Karpas-422 (cell line): ENCODE measurements around the gene FHOD3. TPM values are rescaled to one million over a fixed set of nuclear protein-coding genes. Genes with fewer than 3 reads are reported as not detected.

Experiments
- DNase-seq: peaks from one replicate; pipeline ENCODE4 v3.0.0-alpha.2; 2015
- H2AFZ ChIP-seq: fragments of 200-600 bp; sonication (generic); 2 replicates; pipeline ENCODE4 v1.6.1; 2014; ENCODE audit warnings: antibody characterized with exemption, low read length, mixed read lengths
- H3K27ac ChIP-seq: fragments of 200-600 bp; sonication (generic); 2 replicates; pipeline ENCODE4 v1.5.1; 2014; ENCODE audit warnings: mild to moderate bottlenecking, low read length, moderate library complexity
- H3K27me3 ChIP-seq: fragments of 200-600 bp; sonication (generic); 2 replicates; pipeline ENCODE4 v1.6.1; 2014; ENCODE audit warnings: low read length, mixed read lengths
- H3K36me3 ChIP-seq: fragments of 200-600 bp; sonication (generic); 2 replicates; pipeline ENCODE4 v1.6.1; 2014; ENCODE audit warnings: low read length, mixed read lengths; ENCODE audit not compliant: insufficient read depth
- H3K4me1 ChIP-seq: fragments of 200-600 bp; sonication (generic); 2 replicates; pipeline ENCODE4 v1.6.1; 2014; ENCODE audit warnings: mild to moderate bottlenecking, low read length, mixed read lengths
- H3K4me2 ChIP-seq: fragments of 200-600 bp; sonication (generic); 2 replicates; pipeline ENCODE4 v1.6.1; 2014; ENCODE audit warnings: low read length, low read depth, mild to moderate bottlenecking; ENCODE audit not compliant: poor library complexity, severe bottlenecking
- H3K4me3 ChIP-seq: fragments of 200-600 bp; sonication (generic); 2 replicates; pipeline ENCODE4 v1.5.1; 2014; ENCODE audit warnings: mild to moderate bottlenecking, antibody characterized with exemption, low read length, mixed read lengths
- H3K79me2 ChIP-seq: fragments of 200-600 bp; sonication (generic); 2 replicates; pipeline ENCODE4 v1.6.1; 2014; ENCODE audit warnings: mild to moderate bottlenecking, low read length, mixed read lengths
- H3K9ac ChIP-seq: fragments of 200-600 bp; sonication (generic); 2 replicates; pipeline ENCODE4 v1.6.0; 2014; ENCODE audit warnings: low read length
- H3K9me2 ChIP-seq: fragments of 200-600 bp; sonication (generic), shearing (Covaris generic); replicated peaks from 2 replicates; pipeline ENCODE4 v1.6.0; 2014; ENCODE audit warnings: mild to moderate bottlenecking, low read length, moderate library complexity; ENCODE audit not compliant: insufficient read depth
- H3K9me3 ChIP-seq: fragments of 300-700, 200-600 bp; sonication (generic); 2 replicates; pipeline ENCODE4 v1.6.1; 2014; ENCODE audit warnings: low read length, mixed read lengths
- H4K20me1 ChIP-seq: fragments of 200-600 bp; sonication (generic); 2 replicates; pipeline ENCODE4 v1.6.1; 2014; ENCODE audit warnings: mild to moderate bottlenecking, antibody characterized with exemption, low read length, low read depth; ENCODE audit not compliant: insufficient read depth
- total RNA-seq: library from RNA; depleted of rRNA; stranded (reverse); fragments of >200 nt; shearing (Covaris generic); gene quantifications from 2 replicates; pipeline ENCODE4 v1.2.3, GENCODE V29; 2014; ENCODE audit warnings: low replicate concordance

FHOD3 gene
- total RNA-seq, 1 experiment from 2014 or later: 26.6 TPM

DNA sequence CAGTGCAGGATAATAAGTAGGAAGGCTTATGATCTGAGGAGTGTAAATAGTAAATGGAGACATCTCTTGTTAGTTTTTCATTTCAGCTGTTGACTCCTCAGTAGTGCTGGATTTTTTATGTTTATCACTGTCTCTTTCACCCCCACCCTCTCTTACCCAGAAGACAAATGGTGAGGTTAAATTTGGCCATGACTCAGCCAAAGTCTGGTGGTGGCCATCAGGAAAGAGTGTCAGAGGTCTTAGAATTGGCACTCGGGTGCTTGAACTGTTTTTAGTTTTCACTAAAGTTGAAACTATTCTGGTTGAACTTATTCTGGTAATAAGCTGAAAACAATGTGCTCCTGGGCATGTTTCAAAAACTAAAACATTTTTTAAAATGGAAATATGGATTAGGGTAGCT lies 123.3 kb downstream of the FHOD3 start:
- Histone ChIP-seq H2AFZ (no peak overlapping the region), H3K27me3 (0 out of 2 replicates have a peak, but pooled peaks cover 3% of the 10 kb centered on the region), H3K79me2 (no peaks in the 10 kb centered on the region), H3K4me3 (no peak overlapping the region), H3K9me3 (no peaks in the 10 kb centered on the region), H3K9me2 (no peaks in the 10 kb centered on the region), H3K27ac (no peak overlapping the region), H3K4me1 (peaks cover 8% of the 10 kb centered on the region), H4K20me1 (no peaks in the 10 kb centered on the region), H3K9ac (no peak overlapping the region), H3K4me2 (no peak overlapping the region), H3K36me3 (no peaks in the 10 kb centered on the region)
- DNase-seq: no peak

DNA sequence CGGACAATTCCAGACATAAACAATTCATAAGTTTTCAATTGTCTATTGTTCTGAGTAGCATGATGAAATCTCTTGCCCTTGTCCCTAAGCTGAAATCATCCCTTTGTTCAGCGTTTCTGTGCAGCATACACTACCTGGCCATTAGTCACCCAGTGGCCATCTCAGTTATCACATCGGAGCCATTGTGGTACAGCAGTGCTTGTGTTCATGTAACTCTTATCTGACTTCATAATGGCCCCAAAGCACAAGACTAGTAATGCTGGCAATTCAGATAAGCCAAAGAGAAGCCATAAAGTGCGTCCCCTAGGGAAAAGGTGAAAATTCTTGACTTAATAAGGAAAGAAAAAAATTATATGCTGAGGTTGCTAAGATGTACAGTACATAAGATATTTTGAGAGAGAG lies 127.2 kb downstream of the FHOD3 start:
- H3K79me2 ChIP-seq: no peaks in the 10 kb centered on the region
- H3K9me3 ChIP-seq: no peaks in the 10 kb centered on the region
- H3K4me1 ChIP-seq: peaks cover 8% of the 10 kb centered on the region
- H3K9me2 ChIP-seq: no peaks in the 10 kb centered on the region
- H3K36me3 ChIP-seq: no peaks in the 10 kb centered on the region
- H2AFZ ChIP-seq: no peak overlapping the region
- no peaks in the 10 kb centered on the region for H4K20me1 ChIP-seq
- no peaks in the 10 kb centered on the region for H3K27me3 ChIP-seq
- H3K9ac ChIP-seq: no peak overlapping the region
- H3K4me3 ChIP-seq: no peak overlapping the region
- H3K27ac ChIP-seq: no peak overlapping the region
- H3K4me2 ChIP-seq: no peak overlapping the region
- no peak for DNase-seq

DNA sequence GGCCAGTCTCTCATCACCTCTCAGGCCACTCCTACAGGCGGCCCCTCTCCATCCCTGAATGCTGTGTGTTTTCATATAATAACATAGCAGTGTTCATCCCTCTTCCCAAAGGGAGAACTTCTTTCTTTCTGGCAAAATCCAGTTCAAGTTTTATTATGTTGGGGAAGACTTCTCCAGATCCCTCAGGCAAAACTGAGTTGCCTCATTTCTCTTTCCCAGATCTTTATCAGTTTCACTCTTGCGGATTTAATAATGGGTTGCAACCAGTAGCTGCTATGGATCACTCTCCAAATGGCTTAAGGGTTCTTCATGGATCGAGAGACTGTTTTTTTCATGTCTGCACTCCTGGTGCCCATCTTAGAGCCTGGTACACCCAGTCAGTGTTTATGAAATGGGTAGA lies 129.9 kb downstream of the FHOD3 start:
- Histone ChIP-seq H3K4me3 (no peak overlapping the region), H3K9me2 (no peaks in the 10 kb centered on the region), H3K4me2 (no peak overlapping the region), H3K79me2 (no peaks in the 10 kb centered on the region), H3K36me3 (no peaks in the 10 kb centered on the region), H2AFZ (no peak overlapping the region), H3K4me1 (no peaks in the 10 kb centered on the region), H4K20me1 (no peaks in the 10 kb centered on the region), H3K9ac (no peak overlapping the region), H3K9me3 (no peaks in the 10 kb centered on the region), H3K27ac (no peak overlapping the region), H3K27me3 (no peaks in the 10 kb centered on the region)
- no peak for DNase-seq

DNA sequence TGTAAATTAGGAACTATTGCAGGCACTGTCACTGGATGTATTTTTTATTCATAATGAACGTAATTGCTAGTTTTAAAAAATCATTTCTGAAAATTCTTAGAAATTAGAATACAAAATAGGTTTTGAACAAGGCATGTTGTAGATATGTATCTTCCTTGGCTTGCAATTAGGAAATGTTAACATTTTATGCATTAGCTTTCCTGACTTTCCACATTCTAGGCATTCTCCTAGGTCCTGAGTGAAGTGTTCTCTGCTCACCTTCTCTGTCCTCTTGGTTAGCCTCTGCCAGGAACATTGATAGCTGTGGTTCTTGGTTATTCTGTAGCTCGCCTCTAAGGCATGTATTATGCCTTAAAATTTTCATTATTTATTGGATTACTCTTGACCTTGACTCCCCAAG lies 130.3 kb downstream of the FHOD3 start:
- no peak for DNase-seq

DNA sequence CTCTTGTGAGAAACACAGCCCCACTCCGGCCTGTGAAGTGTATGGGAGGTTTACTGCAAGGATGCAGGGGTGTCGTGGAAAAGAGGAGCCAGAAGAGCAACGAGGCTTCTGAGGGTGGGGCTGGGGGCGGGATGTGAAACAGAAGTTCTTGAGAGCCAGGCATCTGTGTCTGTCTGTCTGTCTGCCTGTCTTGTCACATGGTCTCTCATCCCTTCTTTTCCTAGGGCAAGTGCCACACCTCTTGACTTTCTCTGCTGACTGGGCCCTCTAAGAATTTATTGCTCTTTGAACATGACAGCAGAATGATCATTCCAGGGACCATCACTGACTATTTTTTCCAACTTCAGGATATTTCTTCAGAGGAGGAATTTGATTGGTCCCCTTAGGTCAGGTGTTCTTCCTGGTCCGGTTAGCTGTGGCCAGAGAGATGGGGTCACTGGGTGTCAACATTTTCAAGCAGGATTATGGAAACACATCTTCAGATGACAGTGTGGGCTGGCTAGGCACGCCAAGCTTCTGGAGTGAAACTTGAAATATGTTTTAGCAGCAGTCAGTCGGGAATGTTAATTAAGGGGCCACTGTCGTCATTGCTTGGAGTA lies 131.0 kb downstream of the FHOD3 start:
- Histone ChIP-seq H3K79me2 (no peaks in the 10 kb centered on the region), H4K20me1 (no peaks in the 10 kb centered on the region), H2AFZ (no peak overlapping the region), H3K36me3 (no peaks in the 10 kb centered on the region), H3K4me2 (no peak overlapping the region), H3K27me3 (no peaks in the 10 kb centered on the region), H3K9me3 (no peaks in the 10 kb centered on the region), H3K4me3 (no peak overlapping the region), H3K9me2 (no peaks in the 10 kb centered on the region), H3K9ac (no peak overlapping the region), H3K4me1 (no peaks in the 10 kb centered on the region), H3K27ac (no peak overlapping the region)
- DNase-seq: no peak

More for the DNA sequence above, 130.3 kb downstream of the FHOD3 start:
- no peaks in the 10 kb centered on the region for H4K20me1 ChIP-seq
- H3K27ac ChIP-seq: no peak overlapping the region
- H3K9me3 ChIP-seq: no peaks in the 10 kb centered on the region
- H3K9me2 ChIP-seq: no peaks in the 10 kb centered on the region
- H3K36me3 ChIP-seq: no peaks in the 10 kb centered on the region
- no peak overlapping the region for H2AFZ ChIP-seq
- no peaks in the 10 kb centered on the region for H3K79me2 ChIP-seq
- no peak overlapping the region for H3K4me3 ChIP-seq
- H3K4me1 ChIP-seq: no peaks in the 10 kb centered on the region
- no peak overlapping the region for H3K9ac ChIP-seq
- H3K4me2 ChIP-seq: no peak overlapping the region
- H3K27me3 ChIP-seq: no peaks in the 10 kb centered on the region

DNA sequence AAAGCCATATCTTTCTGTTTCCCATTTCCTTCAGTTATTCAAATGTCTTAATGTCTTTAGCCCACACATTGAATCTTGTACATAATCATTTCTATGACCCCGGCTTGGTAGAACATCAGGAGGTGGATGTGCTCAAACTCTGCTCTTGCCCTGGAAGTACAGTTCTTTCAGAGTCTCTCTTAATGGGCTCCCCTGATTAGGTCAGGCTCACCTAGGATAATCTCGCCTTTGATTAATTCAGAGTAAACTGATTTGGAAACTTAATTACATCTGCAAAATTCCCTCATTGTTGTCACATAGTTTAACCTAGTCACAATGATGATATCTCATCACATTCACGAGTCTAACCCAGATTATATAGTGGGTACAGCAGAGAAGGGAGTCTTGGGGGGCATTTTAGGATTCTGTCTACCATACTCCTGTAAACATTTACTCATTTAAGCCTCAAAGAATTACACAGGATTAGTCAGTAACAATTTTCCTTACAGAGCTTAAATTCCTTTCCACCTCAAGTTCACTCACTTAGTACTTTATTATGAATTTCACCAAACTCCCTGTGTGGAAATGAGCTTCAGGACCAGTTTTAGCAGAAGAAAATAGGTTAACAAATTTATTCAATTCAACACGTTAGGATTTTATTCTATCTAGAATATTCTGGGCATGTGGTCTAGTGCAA lies 135.5 kb downstream of the FHOD3 start:
- Histone ChIP-seq H4K20me1 (no peaks in the 10 kb centered on the region), H3K4me3 (no peak overlapping the region), H3K9ac (no peak overlapping the region), H3K27ac (no peak overlapping the region), H3K36me3 (no peaks in the 10 kb centered on the region), H2AFZ (no peak overlapping the region), H3K27me3 (0 out of 2 replicates have a peak, but pooled peaks cover 3% of the 10 kb centered on the region), H3K4me1 (no peaks in the 10 kb centered on the region), H3K9me2 (no peaks in the 10 kb centered on the region), H3K9me3 (no peaks in the 10 kb centered on the region), H3K4me2 (no peak overlapping the region), H3K79me2 (no peaks in the 10 kb centered on the region)
- DNase-seq: peak; percentile 20

DNA sequence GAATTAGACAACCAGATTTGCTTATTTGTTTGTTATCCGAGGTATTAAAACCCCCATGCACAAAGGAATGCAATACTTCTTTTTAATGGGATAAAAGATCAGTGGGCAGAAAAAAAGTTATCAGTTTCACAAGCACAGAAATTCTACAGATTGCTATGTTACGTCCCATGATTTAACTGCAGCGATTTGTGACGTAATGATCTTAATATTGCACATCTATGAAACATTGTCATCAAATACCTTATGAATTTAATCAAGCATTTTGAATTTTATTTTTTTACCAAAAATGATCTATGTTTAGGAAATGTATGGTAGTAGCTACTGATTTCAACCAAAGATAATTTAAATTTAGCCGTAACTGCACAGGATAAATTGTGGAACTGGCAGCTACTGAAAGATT lies 138.9 kb downstream of the FHOD3 start:
- Histone ChIP-seq H3K36me3 (no peaks in the 10 kb centered on the region), H3K27ac (no peak overlapping the region), H3K9me3 (no peaks in the 10 kb centered on the region), H3K9me2 (no peaks in the 10 kb centered on the region), H2AFZ (no peak overlapping the region), H3K27me3 (0 out of 2 replicates have a peak, but pooled peaks cover 3% of the 10 kb centered on the region), H3K79me2 (no peaks in the 10 kb centered on the region), H4K20me1 (no peaks in the 10 kb centered on the region), H3K4me2 (no peak overlapping the region), H3K9ac (no peak overlapping the region), H3K4me1 (no peaks in the 10 kb centered on the region), H3K4me3 (no peak overlapping the region)
- DNase-seq: no peak

DNA sequence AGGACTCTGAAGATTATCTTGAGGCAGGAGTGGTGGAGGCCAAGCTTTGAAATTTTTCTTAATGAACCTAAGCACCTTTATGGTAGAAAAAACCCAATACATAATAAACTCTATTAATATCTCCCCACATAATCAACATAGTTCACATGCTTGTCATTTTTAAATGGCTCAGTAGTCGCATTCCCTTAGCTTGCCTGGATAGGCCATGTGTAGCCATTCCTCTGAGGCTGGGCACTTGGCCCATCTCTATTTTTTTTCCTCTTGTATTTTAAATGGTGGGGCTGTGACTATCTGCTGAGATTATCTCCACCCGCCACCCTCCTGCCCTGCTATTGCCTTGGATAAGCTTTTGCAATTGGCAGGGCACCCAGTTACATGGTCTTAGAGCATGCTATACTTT lies 143.1 kb downstream of the FHOD3 start:
- no peak for DNase-seq
- H3K4me2 ChIP-seq: no peak overlapping the region
- H3K27ac ChIP-seq: no peak overlapping the region
- H3K9me2 ChIP-seq: no peaks in the 10 kb centered on the region
- no peak overlapping the region for H2AFZ ChIP-seq
- H3K27me3 ChIP-seq: 0 out of 2 replicates have a peak, but pooled peaks cover 5% of the 10 kb centered on the region
- H3K9me3 ChIP-seq: no peaks in the 10 kb centered on the region
- H3K79me2 ChIP-seq: no peaks in the 10 kb centered on the region
- no peaks in the 10 kb centered on the region for H3K36me3 ChIP-seq
- H3K9ac ChIP-seq: no peak overlapping the region
- H4K20me1 ChIP-seq: no peaks in the 10 kb centered on the region
- H3K4me1 ChIP-seq: no peaks in the 10 kb centered on the region
- H3K4me3 ChIP-seq: no peak overlapping the region
